ENCODE results near the gene FBXO33. TPM values are rescaled to one million over a fixed set of nuclear protein-coding genes. Genes with fewer than 3 reads are reported as not detected.
A peak's percentile ranks its signal among the peaks of the same experiment; 100 is the strongest.

FBXO33 gene, protein sequence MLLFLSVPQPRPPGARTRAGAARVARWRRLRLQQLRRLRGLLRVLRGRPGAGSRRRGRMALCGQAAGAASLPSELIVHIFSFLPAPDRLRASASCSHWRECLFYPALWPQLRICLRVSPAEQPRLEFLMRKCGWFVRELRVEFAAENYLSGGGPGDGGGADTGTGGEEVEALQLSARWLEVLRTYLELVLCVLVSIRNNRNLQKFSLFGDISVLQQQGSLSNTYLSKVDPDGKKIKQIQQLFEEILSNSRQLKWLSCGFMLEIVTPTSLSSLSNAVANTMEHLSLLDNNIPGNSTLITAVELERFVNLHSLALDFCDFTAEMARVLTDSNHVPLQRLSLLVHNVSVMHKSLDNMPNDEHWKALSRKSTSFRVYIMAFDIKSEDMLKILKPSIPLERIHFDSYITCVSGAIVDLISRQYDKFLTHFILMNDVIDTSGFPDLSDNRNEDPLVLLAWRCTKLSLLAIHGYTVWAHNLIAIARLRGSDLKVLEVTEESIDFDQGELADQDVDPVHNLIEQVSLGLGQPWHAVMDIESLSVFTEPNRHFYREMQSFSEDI
- 11.7 and 13.6 TPM in 2 replicates for total RNA-seq
- long read RNA-seq, partial matches to known transcripts = 1 of 5 reads
- long read RNA-seq, other reads (novel, unspliced or antisense) = 2 of 5 reads

- Mint-ChIP-seq H3K4me3 (ENCODE audit: low read depth) (peak within 1 kb of the TSS; percentile 100), H3K9me3 (ENCODE audit: low read depth) (no peaks in the 10 kb centered on the region), H3K4me1 (ENCODE audit: low read depth) (peaks cover 22% of the 10 kb centered on the region), H3K27ac (peak within 1 kb of the TSS; percentile 100), H3K27me3 (no peaks in the 10 kb centered on the region), H3K36me3 (ENCODE audit: insufficient read depth) (no peaks in the 10 kb centered on the region)
- peak; percentile 87 for DNase-seq (ENCODE audit: low spot score, unreplicated experiment)
- TF ChIP-seq CTCF (IDR thresholded peaks at IDR 0.05; ENCODE audit: unreplicated experiment) = no peak
Measured at GRCh38 chr14:39432179-39432618, at the start of gene FBXO33. Gene FBXO33 (minus strand): TSS chr14:39432433. CDS start chr14:39432162, 271 bp downstream.

DNA sequence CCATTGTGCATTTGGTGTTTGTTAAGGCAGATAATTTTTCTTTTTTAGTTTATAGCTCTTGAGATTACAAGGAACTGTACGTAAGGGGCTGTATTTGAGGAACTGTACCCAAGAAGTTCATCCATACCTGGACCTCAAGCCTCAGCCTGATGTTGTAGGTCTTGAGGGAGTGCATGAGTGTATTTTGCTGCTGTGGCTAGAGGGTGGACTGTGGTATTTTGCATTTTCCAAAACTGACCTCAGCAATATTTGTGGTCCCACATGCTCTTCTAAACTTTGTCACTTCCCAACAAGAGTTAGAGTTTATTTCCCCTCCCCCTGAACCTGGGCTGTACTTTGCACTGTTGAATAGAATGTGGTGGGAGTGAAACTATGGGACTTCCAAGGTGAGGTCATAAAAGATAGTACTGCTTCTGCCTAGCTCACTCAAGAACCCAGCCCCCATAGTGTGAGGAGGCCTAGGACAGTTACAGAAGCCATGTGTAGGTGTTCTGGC, 42.2 kb upstream of the FBXO33 start:
- Mint-ChIP-seq H3K4me1 (ENCODE audit: low read depth) (no peaks in the 10 kb centered on the region), H3K36me3 (ENCODE audit: insufficient read depth) (peaks cover 14% of the 10 kb centered on the region), H3K27ac (no peak overlapping the region), H3K9me3 (ENCODE audit: low read depth) (peaks cover 14% of the 10 kb centered on the region), H3K27me3 (no peaks in the 10 kb centered on the region), H3K4me3 (ENCODE audit: low read depth) (no peak overlapping the region)
- no peak for TF ChIP-seq CTCF (IDR thresholded peaks at IDR 0.05; ENCODE audit: unreplicated experiment)
- DNase-seq (ENCODE audit: low spot score, unreplicated experiment) = no peak

DNA sequence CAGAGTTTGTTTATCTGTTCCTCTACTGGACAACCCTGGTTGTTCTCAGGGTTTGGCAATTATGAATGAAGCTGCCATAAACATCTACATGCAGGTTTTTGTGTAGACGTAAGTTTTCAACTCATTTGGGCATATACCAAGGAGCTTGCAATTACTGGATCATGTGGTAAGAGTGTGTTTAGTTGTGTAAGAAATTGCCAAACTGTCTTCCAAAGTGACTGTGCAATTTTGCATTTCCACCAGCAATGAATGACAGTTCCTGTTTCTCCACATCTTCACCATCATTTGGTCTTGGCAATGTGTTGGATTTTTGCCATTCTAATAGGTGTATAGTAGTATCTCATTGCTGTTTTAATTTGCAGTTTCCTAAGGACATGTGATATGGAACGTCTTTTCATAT, 39.8 kb upstream of the FBXO33 start:
- no peaks in the 10 kb centered on the region for H3K4me1 Mint-ChIP-seq (ENCODE audit: low read depth)
- H3K27ac Mint-ChIP-seq = no peak overlapping the region
- no peaks in the 10 kb centered on the region for H3K27me3 Mint-ChIP-seq
- no peak for TF ChIP-seq CTCF (IDR thresholded peaks at IDR 0.05; ENCODE audit: unreplicated experiment)
- no peak for DNase-seq (ENCODE audit: low spot score, unreplicated experiment)
- H3K36me3 Mint-ChIP-seq (ENCODE audit: insufficient read depth) = peaks cover 11% of the 10 kb centered on the region
- H3K9me3 Mint-ChIP-seq (ENCODE audit: low read depth) = peaks cover 5% of the 10 kb centered on the region
- H3K4me3 Mint-ChIP-seq (ENCODE audit: low read depth) = no peak overlapping the region

- peak; percentile 39 for TF ChIP-seq CTCF (IDR thresholded peaks at IDR 0.05; ENCODE audit: unreplicated experiment)
- Mint-ChIP-seq H3K36me3 (ENCODE audit: insufficient read depth) (peaks cover 6% of the 10 kb centered on the region), H3K4me1 (ENCODE audit: low read depth) (no peaks in the 10 kb centered on the region), H3K27me3 (no peaks in the 10 kb centered on the region), H3K4me3 (ENCODE audit: low read depth) (no peak overlapping the region), H3K9me3 (ENCODE audit: low read depth) (no peaks in the 10 kb centered on the region), H3K27ac (no peak overlapping the region)
- DNase-seq (ENCODE audit: low spot score, unreplicated experiment) = no peak
Measured at GRCh38 chr14:39469094-39469710, 37.0 kb upstream of the FBXO33 start.

- Mint-ChIP-seq H3K9me3 (ENCODE audit: low read depth) (no peaks in the 10 kb centered on the region), H3K36me3 (ENCODE audit: insufficient read depth) (peaks cover 4% of the 10 kb centered on the region), H3K27me3 (no peaks in the 10 kb centered on the region), H3K4me3 (ENCODE audit: low read depth) (no peak overlapping the region), H3K4me1 (ENCODE audit: low read depth) (no peaks in the 10 kb centered on the region), H3K27ac (peak overlapping the region; percentile 45)
- DNase-seq (ENCODE audit: low spot score, unreplicated experiment) = no peak
- TF ChIP-seq CTCF (IDR thresholded peaks at IDR 0.05; ENCODE audit: unreplicated experiment) = peak; percentile 47
Measured at GRCh38 chr14:39467889-39468524, 35.8 kb upstream of the FBXO33 start.

Data from progenitor cell of endocrine pancreas (in vitro differentiated cells).